H9 (cell line): ENCODE data around the gene TXLNB. TPM values are rescaled to one million over a fixed set of nuclear protein-coding genes. Genes with fewer than 3 reads are reported as not detected.

ENCODE experiments used
- DNase-seq: peaks from one replicate; pipeline ENCODE4 v3.0.0-alpha.2; 2017
- H2AFZ ChIP-seq: one replicate; pipeline ENCODE4 v1.6.1; 2013; ENCODE audit warnings: mild to moderate bottlenecking, low read length, control low read depth, moderate library complexity
- H2AK5ac ChIP-seq: 2 replicates; pipeline ENCODE4 v1.6.1; 2013; ENCODE audit warnings: low read length, control low read depth, mixed read lengths; ENCODE audit not compliant: insufficient read length
- H2BK120ac ChIP-seq: one replicate; pipeline ENCODE4 v1.6.1; 2013; ENCODE audit warnings: low read depth, mild to moderate bottlenecking, low read length, control low read depth, inconsistent platforms; ENCODE audit not compliant: poor library complexity, severe bottlenecking
- H2BK12ac ChIP-seq: 2 replicates; pipeline ENCODE4 v1.6.1; 2013; ENCODE audit warnings: low read length, control low read depth, mixed read lengths, low read depth; ENCODE audit not compliant: insufficient read length
- H2BK15ac ChIP-seq: 2 replicates; pipeline ENCODE4 v1.6.1; 2013; ENCODE audit warnings: low read depth, low read length, control low read depth
- H2BK20ac ChIP-seq: one replicate; pipeline ENCODE4 v1.6.1; 2013; ENCODE audit warnings: low read depth, mild to moderate bottlenecking, low read length, control low read depth, inconsistent platforms; ENCODE audit not compliant: poor library complexity, severe bottlenecking
- H2BK5ac ChIP-seq: 2 replicates; pipeline ENCODE4 v1.6.1; 2013; ENCODE audit warnings: low read length, control low read depth, mixed read lengths; ENCODE audit not compliant: insufficient read length
- H3K14ac ChIP-seq: 2 replicates; pipeline ENCODE4 v1.6.1; 2013; ENCODE audit warnings: low read length, control low read depth; ENCODE audit not compliant: insufficient read depth
- H3K18ac ChIP-seq: 2 replicates; pipeline ENCODE4 v1.6.1; 2013; ENCODE audit warnings: low read depth, mild to moderate bottlenecking, mixed read lengths, low read length, control low read depth; ENCODE audit not compliant: insufficient read length
- H3K23ac ChIP-seq: 2 replicates; pipeline ENCODE4 v1.6.1; 2013; ENCODE audit warnings: low read length, control low read depth, mixed read lengths, low read depth; ENCODE audit not compliant: insufficient read length
- H3K23me2 ChIP-seq: 2 replicates; pipeline ENCODE4 v1.6.1; 2013; ENCODE audit warnings: low read depth, mild to moderate bottlenecking, mixed read lengths, low read length, control low read depth; ENCODE audit not compliant: insufficient read length, poor library complexity, severe bottlenecking
- H3K27ac ChIP-seq: 2 replicates; pipeline ENCODE4 v1.5.1; 2013; ENCODE audit warnings: low read length, control low read depth, mixed read lengths, low read depth; ENCODE audit not compliant: insufficient read length
- H3K27me3 ChIP-seq: 2 replicates; pipeline ENCODE4 v1.6.1; 2013; ENCODE audit warnings: low read length, control low read depth, inconsistent platforms; ENCODE audit not compliant: insufficient read depth
- H3K4ac ChIP-seq: 2 replicates; pipeline ENCODE4 v1.6.1; 2013; ENCODE audit warnings: low read depth, mild to moderate bottlenecking, control low read depth, inconsistent platforms, low read length, moderate library complexity
- H3K4me1 ChIP-seq: 2 replicates; pipeline ENCODE4 v1.6.1; 2013; ENCODE audit warnings: low read length, control low read depth, inconsistent platforms; ENCODE audit not compliant: insufficient read depth
- H3K4me2 ChIP-seq: 2 replicates; pipeline ENCODE4 v1.6.1; 2013; ENCODE audit warnings: low read length, control low read depth, mixed read lengths; ENCODE audit not compliant: insufficient read length, insufficient read depth
- H3K56ac ChIP-seq: 2 replicates; pipeline ENCODE4 v1.6.1; 2013; ENCODE audit warnings: low read depth, mild to moderate bottlenecking, mixed read lengths, low read length, control low read depth; ENCODE audit not compliant: insufficient read length
- H3K79me1 ChIP-seq: 2 replicates; pipeline ENCODE4 v1.6.1; 2013; ENCODE audit warnings: low read depth, mild to moderate bottlenecking, moderate library complexity, low read length, control low read depth, inconsistent platforms; ENCODE audit not compliant: insufficient read depth, poor library complexity, severe bottlenecking
- H3K79me2 ChIP-seq: 2 replicates; pipeline ENCODE4 v1.6.1; 2013; ENCODE audit warnings: low read length, control low read depth, inconsistent platforms; ENCODE audit not compliant: insufficient read depth
- H3K9ac ChIP-seq: 2 replicates; pipeline ENCODE4 v1.6.1; 2013; ENCODE audit warnings: low read length, control low read depth, mixed read lengths; ENCODE audit not compliant: insufficient read length; ENCODE audit errors: extremely low read depth
- H3K9me3 ChIP-seq: one replicate; pipeline ENCODE4 v1.6.1; 2013; ENCODE audit warnings: low read depth, low read length, inconsistent platforms; ENCODE audit not compliant: control insufficient read depth
- H3T11ph ChIP-seq: one replicate; pipeline ENCODE4 v1.6.1; 2013; ENCODE audit warnings: mild to moderate bottlenecking, low read length, control low read depth, inconsistent platforms
- H4K20me1 ChIP-seq: one replicate; pipeline ENCODE4 v1.6.1; 2013; ENCODE audit not compliant: control insufficient read depth, insufficient read length, insufficient read depth
- H4K5ac ChIP-seq: 2 replicates; pipeline ENCODE4 v1.6.1; 2013; ENCODE audit warnings: low read depth, mild to moderate bottlenecking, mixed read lengths, low read length, control low read depth; ENCODE audit not compliant: insufficient read length
- H4K8ac ChIP-seq: replicated peaks from 2 replicates; pipeline ENCODE4 v1.6.1; 2013; ENCODE audit warnings: low read length, control low read depth, mixed read lengths, low read depth; ENCODE audit not compliant: insufficient read length
- H4K91ac ChIP-seq: 2 replicates; pipeline ENCODE4 v1.6.1; 2013; ENCODE audit warnings: low read depth, mild to moderate bottlenecking, moderate library complexity, mixed read lengths, low read length, control low read depth; ENCODE audit not compliant: insufficient read length
- H3K27ac Mint-ChIP-seq, 3 experiments: 2 replicates in 2 of 3; 3 replicates in 1 of 3; pipeline ENCODE4 v1.8.0; 2020 to 2021; ENCODE audit warnings: mixed read lengths in 3 of 3, mild to moderate bottlenecking in 1 of 3, moderate library complexity in 1 of 3
- H3K27me3 Mint-ChIP-seq: 2 replicates; pipeline ENCODE4 v1.8.0; 2021; ENCODE audit warnings: low read depth, mild to moderate bottlenecking, moderate library complexity, mixed read lengths
- H3K36me3 Mint-ChIP-seq, 3 experiments: 2 replicates in 2 of 3; 3 replicates in 1 of 3; pipeline ENCODE4 v1.8.0; 2020 to 2021; ENCODE audit warnings: low read depth in 3 of 3, mixed read lengths in 3 of 3; ENCODE audit not compliant: insufficient read depth in 1 of 3
- H3K4me1 Mint-ChIP-seq, 2 experiments: 2 replicates each; pipeline ENCODE4 v1.8.0; 2020; ENCODE audit warnings: mixed read lengths in 2 of 2
- H3K4me3 Mint-ChIP-seq, 2 experiments: 2 replicates in 1 of 2; 3 replicates in 1 of 2; pipeline ENCODE4 v1.8.0; 2020 to 2021; ENCODE audit warnings: mild to moderate bottlenecking in 2 of 2, mixed read lengths in 2 of 2, moderate library complexity in 1 of 2
- H3K9me3 Mint-ChIP-seq, 2 experiments: 2 replicates in 1 of 2; 3 replicates in 1 of 2; pipeline ENCODE4 v1.8.0; 2020; ENCODE audit warnings: mild to moderate bottlenecking in 2 of 2, mixed read lengths in 2 of 2, moderate library complexity in 1 of 2
- WGBS: extraction: QIAGEN DNeasy Blood & Tissue Kit; methylation state at CpG from one replicate; pipeline ENCODE4 v1.1.7; 2013; ENCODE audit warnings: missing lambda C conversion rate, low lambda C conversion rate, mixed read lengths; ENCODE audit not compliant: insufficient read length; ENCODE audit errors: extremely low coverage; 5-methylcytosine and 5-hydroxymethylcytosine counted together
- total RNA-seq: library from RNA; stranded (reverse); gene quantifications from 2 replicates; pipeline ENCODE4 v1.2.1, GENCODE V29; 2021
- TF ChIP-seq, protein P1 (sequence below): fragments of 200-600 bp; sonication (generic); conservative IDR thresholded peaks from 3 replicates; pipeline ENCODE4 v1.8.0; 2021; ENCODE audit warnings: antibody characterized with exemption, mild to moderate bottlenecking

Gene TXLNB
- total RNA-seq, 1 experiment from 2014 or later, result 0.04 TPM

GRCh38 chr6:139201378-139201777 lies 90.4 kb downstream of the TXLNB start:
- H4K8ac ChIP-seq, result no peak overlapping the region
- no peak overlapping the region for H3K56ac ChIP-seq
- H2AK5ac ChIP-seq, result no peak overlapping the region
- no peaks in the 10 kb centered on the region for H3K79me1 ChIP-seq
- Mint-ChIP-seq H3K27me3 (no peaks in the 10 kb centered on the region), H3K9me3 (peaks cover 13 to 15% of the 10 kb centered on the region in 2 experiments), H3K4me1 (peaks cover 6 to 7% of the 10 kb centered on the region in 2 experiments; a peak in 3 of 4 replicates), H3K36me3 (peaks cover 0 to 10% (median 6%) of the 10 kb centered on the region in 3 experiments; a peak in 5 of 7 replicates), H3K27ac (no peak overlapping the region), H3K4me3 (no peak overlapping the region)
- no peak overlapping the region for H3K14ac ChIP-seq
- H2BK5ac ChIP-seq, result no peak overlapping the region
- H3K9ac ChIP-seq, result no peak overlapping the region
- TF ChIP-seq, protein P1, sequence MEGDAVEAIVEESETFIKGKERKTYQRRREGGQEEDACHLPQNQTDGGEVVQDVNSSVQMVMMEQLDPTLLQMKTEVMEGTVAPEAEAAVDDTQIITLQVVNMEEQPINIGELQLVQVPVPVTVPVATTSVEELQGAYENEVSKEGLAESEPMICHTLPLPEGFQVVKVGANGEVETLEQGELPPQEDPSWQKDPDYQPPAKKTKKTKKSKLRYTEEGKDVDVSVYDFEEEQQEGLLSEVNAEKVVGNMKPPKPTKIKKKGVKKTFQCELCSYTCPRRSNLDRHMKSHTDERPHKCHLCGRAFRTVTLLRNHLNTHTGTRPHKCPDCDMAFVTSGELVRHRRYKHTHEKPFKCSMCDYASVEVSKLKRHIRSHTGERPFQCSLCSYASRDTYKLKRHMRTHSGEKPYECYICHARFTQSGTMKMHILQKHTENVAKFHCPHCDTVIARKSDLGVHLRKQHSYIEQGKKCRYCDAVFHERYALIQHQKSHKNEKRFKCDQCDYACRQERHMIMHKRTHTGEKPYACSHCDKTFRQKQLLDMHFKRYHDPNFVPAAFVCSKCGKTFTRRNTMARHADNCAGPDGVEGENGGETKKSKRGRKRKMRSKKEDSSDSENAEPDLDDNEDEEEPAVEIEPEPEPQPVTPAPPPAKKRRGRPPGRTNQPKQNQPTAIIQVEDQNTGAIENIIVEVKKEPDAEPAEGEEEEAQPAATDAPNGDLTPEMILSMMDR, result no peak
- no peak for DNase-seq
- H2BK15ac ChIP-seq, result no peak overlapping the region
- no peak overlapping the region for H2AFZ ChIP-seq
- H3K79me2 ChIP-seq, result no peaks in the 10 kb centered on the region
- H4K91ac ChIP-seq, result no peak overlapping the region
- no peak overlapping the region for H2BK20ac ChIP-seq
- no peak overlapping the region for H2BK12ac ChIP-seq
- no peaks in the 10 kb centered on the region for H4K20me1 ChIP-seq
- H3T11ph ChIP-seq, result no peak overlapping the region
- no peaks in the 10 kb centered on the region for H3K4me1 ChIP-seq
- no peaks in the 10 kb centered on the region for H3K23me2 ChIP-seq
- H3K27ac ChIP-seq, result no peak overlapping the region
- H3K18ac ChIP-seq, result no peak overlapping the region
- no peaks in the 10 kb centered on the region for H3K27me3 ChIP-seq
- no CpG with 5 or more reads among the region's 4 CpGs for WGBS
- H4K5ac ChIP-seq, result no peak overlapping the region
- H2BK120ac ChIP-seq, result no peak overlapping the region
- H3K9me3 ChIP-seq, result no peaks in the 10 kb centered on the region
- H3K23ac ChIP-seq, result no peak overlapping the region
- H3K4ac ChIP-seq, result no peak overlapping the region
- no peak overlapping the region for H3K4me2 ChIP-seq
